HepG2 (cell line): ENCODE measurements around the gene SLC2A4. TPM values are rescaled to one million over a fixed set of nuclear protein-coding genes. Genes with fewer than 3 reads are reported as not detected.

Experiments used
- BCL3 ChIP-seq: sonication (generic); formaldehyde crosslinking; IDR thresholded peaks from 2 replicates; pipeline ENCODE4 v1.5.1; 2020; ENCODE audit warnings: mild to moderate bottlenecking, missing genetic modification reagents, moderate library complexity
- DPF2 ChIP-seq: sonication (generic); formaldehyde crosslinking; IDR thresholded peaks from 2 replicates; pipeline ENCODE4 v1.4.0; 2020; ENCODE audit warnings: mild to moderate bottlenecking, low read depth, missing genetic modification reagents, borderline replicate concordance
- ESRRA ChIP-seq: sonication (generic); formaldehyde crosslinking; IDR thresholded peaks from 2 replicates; pipeline ENCODE4 v1.5.1; 2020; ENCODE audit warnings: mild to moderate bottlenecking, low read depth, missing genetic modification reagents
- FOXA1 ChIP-seq, 2 experiments: fragments of 450-650 bp in 1 of 2; sonication (generic) in 1 of 2; formaldehyde crosslinking in 1 of 2; IDR thresholded peaks; 2 replicates each; pipeline versions ENCODE4 v1.4.0 to v1.6.1; 2016 to 2020; ENCODE audit warnings: missing genetic modification reagents in 1 of 2
- HNRNPK ChIP-seq: fragments of 200-400 bp; formaldehyde crosslinking; IDR thresholded peaks from 2 replicates; pipeline ENCODE4 v1.6.1; 2018; ENCODE audit warnings: low read length, low read depth, moderate library complexity, mild to moderate bottlenecking; ENCODE audit not compliant: poor library complexity, severe bottlenecking
- KDM6A ChIP-seq: IDR thresholded peaks from 2 replicates; pipeline ENCODE4 v1.6.1; 2016; ENCODE audit warnings: low read depth
- LBX2 ChIP-seq: sonication (generic); formaldehyde crosslinking; IDR thresholded peaks from 2 replicates; pipeline ENCODE4 v1.5.0; 2020; ENCODE audit warnings: missing genetic modification reagents, mild to moderate bottlenecking, borderline replicate concordance
- MLXIP ChIP-seq: sonication (generic); formaldehyde crosslinking; IDR thresholded peaks from 2 replicates; pipeline ENCODE4 v1.9.0; 2021; ENCODE audit warnings: missing genetic modification reagents, borderline replicate concordance
- PATZ1 ChIP-seq: sonication (generic); formaldehyde crosslinking; IDR thresholded peaks from 2 replicates; pipeline ENCODE4 v1.4.0; 2020; ENCODE audit warnings: missing genetic modification reagents
- SNAI1 ChIP-seq: sonication (generic); formaldehyde crosslinking; IDR thresholded peaks from 2 replicates; pipeline ENCODE4 v1.5.0; 2020; ENCODE audit warnings: mild to moderate bottlenecking, missing genetic modification reagents, borderline replicate concordance
- SNRNP70 ChIP-seq: fragments of 200-400 bp; formaldehyde crosslinking; IDR thresholded peaks from 2 replicates; pipeline ENCODE4 v1.6.1; 2017; ENCODE audit warnings: mild to moderate bottlenecking, low read depth, low read length, moderate library complexity
- SUZ12 ChIP-seq: fragments of 150-350 bp; IDR thresholded peaks from 2 replicates; pipeline ENCODE4 v1.6.1; 2014; ENCODE audit warnings: low read depth, low read length
- TCF7 ChIP-seq: sonication (generic); IDR thresholded peaks from 2 replicates; pipeline ENCODE4 v1.6.1; 2016; ENCODE audit warnings: antibody characterized with exemption, low read depth
- ZNF121 ChIP-seq: sonication (generic); formaldehyde crosslinking; IDR thresholded peaks from 2 replicates; pipeline ENCODE4 v1.5.0; 2020; ENCODE audit warnings: mild to moderate bottlenecking, missing genetic modification reagents
- ZNF224 ChIP-seq: sonication (generic); formaldehyde crosslinking; IDR thresholded peaks from 2 replicates; pipeline ENCODE4 v1.5.0; 2020; ENCODE audit warnings: mild to moderate bottlenecking, missing genetic modification reagents
- ZNF281 ChIP-seq: sonication (generic); formaldehyde crosslinking; IDR thresholded peaks from 2 replicates; pipeline ENCODE4 v1.4.0; 2020; ENCODE audit warnings: missing genetic modification reagents, borderline replicate concordance
- ZNF337 ChIP-seq: sonication (generic); formaldehyde crosslinking; IDR thresholded peaks from 2 replicates; pipeline ENCODE4 v1.5.1; 2020; ENCODE audit warnings: missing genetic modification reagents, low read depth, mild to moderate bottlenecking, borderline replicate concordance
- ZNF367 ChIP-seq: sonication (generic); formaldehyde crosslinking; IDR thresholded peaks from 2 replicates; pipeline ENCODE4 v1.4.0; 2020; ENCODE audit warnings: missing genetic modification reagents, borderline replicate concordance
- ZNF644 ChIP-seq: IDR thresholded peaks from 2 replicates; pipeline ENCODE4 v1.6.1; 2016; ENCODE audit warnings: low read depth
- polyA plus RNA-seq, 8 experiments: library from polyadenylated mRNA; depleted of rRNA in 3 of 8; stranded (reverse) in 7 of 8; unstranded in 1 of 8; fragments of >200 nt; fragmentation: Illumina TruSeq in 4 of 8; extraction: Trizol in 4 of 8; gene quantifications; 2 replicates each; pipeline versions ENCODE4 v1.2.1 to v1.2.3, GENCODE V29; 2011 to 2016; ENCODE audit warnings: low read depth in 4 of 8, missing spikeins in 1 of 8, mixed read lengths in 1 of 8; ENCODE audit not compliant: insufficient read depth in 1 of 8
- total RNA-seq, 5 experiments: library from RNA; depleted of rRNA; stranded (reverse); fragments of >200 nt; fragmentation: Illumina TruSeq; extraction: Trizol; gene quantifications; 2 replicates each; pipeline ENCODE4 v1.2.3, GENCODE V29; 2016; ENCODE audit warnings: low read depth in 1 of 5

The SLC2A4 gene
- total and polyA plus RNA-seq, 2 of the 13 experiments (the other 11 are each of a cell fraction or from before 2014, with no cell fraction given), result 4.9 to 5.8 TPM

- no peak for TF ChIP-seq DPF2 (CRISPR knock-in tag)
- no peak for TF ChIP-seq ZNF644 (CRISPR knock-in tag)
- no peak for TF ChIP-seq FOXA1 (IDR thresholded peaks at IDR 0.05)
- no peak; the same call in 1 of the 2 replicates for TF ChIP-seq FOXA1 (CRISPR knock-in tag; IDR thresholded peaks at IDR 0.05)
- no peak for TF ChIP-seq BCL3 (CRISPR knock-in tag)
- TF ChIP-seq ZNF121, result no peak
- peak; percentile 91 for TF ChIP-seq ESRRA (CRISPR knock-in tag)
- no peak for TF ChIP-seq ZNF367 (CRISPR knock-in tag)
- TF ChIP-seq ZNF281, result no peak
- TF ChIP-seq SUZ12, result no peak
- no peak for TF ChIP-seq KDM6A
- no peak for TF ChIP-seq MLXIP
- TF ChIP-seq SNRNP70, result no peak
- TF ChIP-seq ZNF337 (CRISPR knock-in tag), result 0 out of 2 replicates have a peak, but pooled peaks have one; percentile 6
- no peak; the same call in 1 of the 2 replicates for TF ChIP-seq ZNF224
- no peak for TF ChIP-seq SNAI1 (CRISPR knock-in tag)
- TF ChIP-seq PATZ1 (CRISPR knock-in tag), result peak; percentile 76
- TF ChIP-seq HNRNPK, result no peak
- TF ChIP-seq LBX2 (CRISPR knock-in tag), result no peak
- TF ChIP-seq TCF7, result no peak
Observed at GRCh38 chr17:7329374-7329996, 48.0 kb downstream of the SLC2A4 start (continued).
